Measurements from ENCODE around the gene PLCB4. TPM values are rescaled to one million over a fixed set of nuclear protein-coding genes. Genes with fewer than 3 reads are reported as not detected.

PLCB4 gene
- total RNA-seq, 1 donor from 2014 or later: 6.8 TPM

GRCh38 chr20:9227896-9228615 is 159.2 kb downstream of the PLCB4 start:
- no peak for DNase-seq

- no peak for DNase-seq
Observed at GRCh38 chr20:9228774-9229450, 160.0 kb downstream of the PLCB4 start.

- DNase-seq: no peak
Observed at GRCh38 chr20:9230406-9230805, 161.5 kb downstream of the PLCB4 start.

- DNase-seq: no peak
Observed at GRCh38 chr20:9233804-9234203, 164.9 kb downstream of the PLCB4 start.

- no peak for DNase-seq
Observed at GRCh38 chr20:9235518-9235917, 166.6 kb downstream of the PLCB4 start.

GRCh38 chr20:9236458-9236857 is 167.6 kb downstream of the PLCB4 start:
- DNase-seq: no peak

- no peak for DNase-seq
Observed at GRCh38 chr20:9241232-9241692, 172.4 kb downstream of the PLCB4 start.

GRCh38 chr20:9241721-9242427 is 173.0 kb downstream of the PLCB4 start:
- DNase-seq: no peak

- no peak for DNase-seq
Observed at GRCh38 chr20:9243986-9244385, 175.1 kb downstream of the PLCB4 start.

GRCh38 chr20:9244811-9245210 is 175.9 kb downstream of the PLCB4 start:
- DNase-seq: no peak

GRCh38 chr20:9246731-9247130 is 177.8 kb downstream of the PLCB4 start:
- no peak for DNase-seq

- DNase-seq: no peak
Observed at GRCh38 chr20:9250511-9250910, 181.6 kb downstream of the PLCB4 start.

GRCh38 chr20:9253006-9253539 is 184.2 kb downstream of the PLCB4 start:
- no peak for DNase-seq

- DNase-seq: no peak
Observed at GRCh38 chr20:9255171-9255570, 186.3 kb downstream of the PLCB4 start.

- DNase-seq: peak; percentile 34
Observed at GRCh38 chr20:9256393-9256792, 187.5 kb downstream of the PLCB4 start.

GRCh38 chr20:9258901-9259300 is 190.0 kb downstream of the PLCB4 start:
- DNase-seq: no peak

GRCh38 chr20:9260027-9260426 is 191.1 kb downstream of the PLCB4 start:
- no peak for DNase-seq

- DNase-seq: no peak
Observed at GRCh38 chr20:9261781-9262180, 192.9 kb downstream of the PLCB4 start.

GRCh38 chr20:9262653-9263194 is 193.8 kb downstream of the PLCB4 start:
- DNase-seq: no peak

GRCh38 chr20:9269280-9269971 is 200.5 kb downstream of the PLCB4 start:
- peak; percentile 40 for DNase-seq

GRCh38 chr20:9270831-9271230 is 201.9 kb downstream of the PLCB4 start:
- DNase-seq: peak; percentile 68

GRCh38 chr20:9276966-9277468 is 208.1 kb downstream of the PLCB4 start:
- no peak for DNase-seq
